CD14-positive monocyte (primary cell): ENCODE results near the gene RSPO4. TPM values are rescaled to one million over a fixed set of nuclear protein-coding genes. Genes with fewer than 3 reads are reported as not detected.
A peak's percentile ranks its signal among the peaks of the same experiment; 100 is the strongest.

Source experiments
- DNase-seq, 3 donors: peaks; one replicate each; pipeline ENCODE4 v3.0.0-alpha.2; 2011 to 2022
- H2AFZ ChIP-seq: 2 replicates; pipeline ENCODE4 v1.6.0; 2012; ENCODE audit warnings: mild to moderate bottlenecking, low read depth, low read length, inconsistent platforms; ENCODE audit not compliant: insufficient read depth, poor library complexity, severe bottlenecking
- H3K27ac ChIP-seq, 2 donors: 1 replicate in 1 of 2; 2 replicates in 1 of 2; pipeline ENCODE4 v1.5.1; 2012 to 2013; ENCODE audit warnings: low read length in 2 of 2, control low read depth in 1 of 2, inconsistent platforms in 1 of 2, low read depth in 1 of 2, mild to moderate bottlenecking in 1 of 2
- H3K27me3 ChIP-seq, 2 donors: one replicate each; pipeline versions ENCODE4 v1.6.0 to v1.6.1; 2011 to 2013; ENCODE audit warnings: low read length in 2 of 2; ENCODE audit not compliant: control insufficient read depth in 2 of 2, insufficient read depth in 2 of 2
- H3K36me3 ChIP-seq, 2 donors: replicated peaks in 1 of 2; 1 replicate in 1 of 2; 2 replicates in 1 of 2; pipeline versions ENCODE4 v1.5.1 to v1.6.1; 2012 to 2013; ENCODE audit warnings: low read length in 2 of 2, control low read depth in 1 of 2, inconsistent platforms in 1 of 2, mild to moderate bottlenecking in 1 of 2; ENCODE audit not compliant: insufficient read depth in 2 of 2, control insufficient read depth in 1 of 2
- H3K4me1 ChIP-seq, 2 donors: 1 replicate in 1 of 2; 2 replicates in 1 of 2; pipeline versions ENCODE4 v1.5.1 to v1.6.1; 2012 to 2013; ENCODE audit warnings: low read length in 2 of 2, control low read depth in 1 of 2, inconsistent platforms in 1 of 2, mild to moderate bottlenecking in 1 of 2, moderate library complexity in 1 of 2; ENCODE audit not compliant: insufficient read depth in 2 of 2, control insufficient read depth in 1 of 2
- H3K4me2 ChIP-seq: replicated peaks from 2 replicates; pipeline ENCODE3; 2012; ENCODE audit warnings: low read length, moderate library complexity, mild to moderate bottlenecking; ENCODE audit not compliant: poor library complexity, severe bottlenecking; ENCODE audit errors: extremely low read depth
- H3K4me3 ChIP-seq, 3 experiments: fragments of 200-600 bp in 1 of 3; sonication (generic) in 1 of 3; replicated peaks in 1 of 3; 1 replicate in 2 of 3; 2 replicates in 1 of 3; pipeline ENCODE4 v1.5.1; 2011 to 2013; ENCODE audit warnings: low read length in 3 of 3, mild to moderate bottlenecking in 3 of 3, control low read depth in 2 of 3, low read depth in 2 of 3, inconsistent platforms in 1 of 3, moderate library complexity in 1 of 3
- H3K79me2 ChIP-seq: 2 replicates; pipeline ENCODE4 v1.6.0; 2012; ENCODE audit warnings: mild to moderate bottlenecking, control low read depth, inconsistent platforms, low read length, moderate library complexity; ENCODE audit not compliant: insufficient read depth
- H3K9ac ChIP-seq: 2 replicates; pipeline ENCODE4 v1.6.0; 2017; ENCODE audit warnings: low read length, mild to moderate bottlenecking; ENCODE audit not compliant: insufficient read depth, poor library complexity, severe bottlenecking
- H3K9me3 ChIP-seq, 2 donors: replicated peaks in 1 of 2; 1 replicate in 1 of 2; 2 replicates in 1 of 2; pipeline versions ENCODE4 v1.5.1 to v1.6.1; 2012 to 2013; ENCODE audit warnings: low read length in 2 of 2, control low read depth in 1 of 2; ENCODE audit not compliant: control insufficient read depth in 1 of 2, insufficient read depth in 1 of 2
- H4K20me1 ChIP-seq: 2 replicates; pipeline ENCODE4 v1.6.0; 2012; ENCODE audit warnings: mild to moderate bottlenecking, low read length, control low read depth, moderate library complexity; ENCODE audit not compliant: insufficient read depth
- H3K27ac Mint-ChIP-seq, 7 donors: one replicate each; pipeline ENCODE4 v1.8.0; 2020; ENCODE audit warnings: mild to moderate bottlenecking in 7 of 7, mixed read lengths in 7 of 7, moderate library complexity in 6 of 7, inconsistent platforms in 2 of 7
- H3K27me3 Mint-ChIP-seq, 3 donors: one replicate each; pipeline ENCODE4 v1.8.0; 2021 to 2022; ENCODE audit warnings: low read depth in 3 of 3, mild to moderate bottlenecking in 3 of 3, mixed read lengths in 3 of 3, moderate library complexity in 3 of 3, inconsistent platforms in 1 of 3
- H3K36me3 Mint-ChIP-seq, 2 donors: one replicate each; pipeline ENCODE4 v1.8.0; 2020; ENCODE audit warnings: mixed read lengths in 2 of 2, inconsistent platforms in 1 of 2, mild to moderate bottlenecking in 1 of 2
- H3K4me1 Mint-ChIP-seq: one replicate; pipeline ENCODE4 v1.8.0; 2020; ENCODE audit warnings: mild to moderate bottlenecking, mixed read lengths
- H3K4me3 Mint-ChIP-seq, 2 donors: one replicate each; pipeline ENCODE4 v1.8.0; 2020; ENCODE audit warnings: mild to moderate bottlenecking in 2 of 2, mixed read lengths in 2 of 2, moderate library complexity in 1 of 2
- H3K9me3 Mint-ChIP-seq, 7 donors: one replicate each; pipeline ENCODE4 v1.8.0; 2020 to 2022; ENCODE audit warnings: mixed read lengths in 7 of 7, mild to moderate bottlenecking in 6 of 7, moderate library complexity in 6 of 7, inconsistent platforms in 2 of 7
- WGBS: methylation state at CpG from one replicate; pipeline ENCODE4 v1.1.5; 2013; ENCODE audit warnings: missing lambda C conversion rate; ENCODE audit not compliant: insufficient coverage; 5-methylcytosine and 5-hydroxymethylcytosine counted together
- intact Hi-C, 2 donors: fragments of 100-400 bp; cut with micrococcal nuclease; formaldehyde crosslinking; loops; one replicate each; pipeline versions ENCODE4 v1.15.0 to v1.15.1; 2023
- polyA plus RNA-seq, 3 donors: library from polyadenylated mRNA; depleted of rRNA in 1 of 3; unstranded in 2 of 3; stranded (reverse) in 1 of 3; fragments of 300-500 nt in 2 of 3; fragments of >200 nt in 1 of 3; fragmentation: Illumina TruSeq in 2 of 3; gene quantifications; 1 replicate in 2 of 3; 2 replicates in 1 of 3; pipeline ENCODE4 v1.2.3, GENCODE V29; 2012 to 2021
- TF ChIP-seq, protein P1 (sequence below): fragments of 200-600 bp; IDR thresholded peaks from one replicate; pipeline ENCODE4 v1.8.0; 2022; ENCODE audit warnings: antibody characterized with exemption, mild to moderate bottlenecking

RSPO4 gene
- polyA plus RNA-seq, 3 donors, result not detected

DNA sequence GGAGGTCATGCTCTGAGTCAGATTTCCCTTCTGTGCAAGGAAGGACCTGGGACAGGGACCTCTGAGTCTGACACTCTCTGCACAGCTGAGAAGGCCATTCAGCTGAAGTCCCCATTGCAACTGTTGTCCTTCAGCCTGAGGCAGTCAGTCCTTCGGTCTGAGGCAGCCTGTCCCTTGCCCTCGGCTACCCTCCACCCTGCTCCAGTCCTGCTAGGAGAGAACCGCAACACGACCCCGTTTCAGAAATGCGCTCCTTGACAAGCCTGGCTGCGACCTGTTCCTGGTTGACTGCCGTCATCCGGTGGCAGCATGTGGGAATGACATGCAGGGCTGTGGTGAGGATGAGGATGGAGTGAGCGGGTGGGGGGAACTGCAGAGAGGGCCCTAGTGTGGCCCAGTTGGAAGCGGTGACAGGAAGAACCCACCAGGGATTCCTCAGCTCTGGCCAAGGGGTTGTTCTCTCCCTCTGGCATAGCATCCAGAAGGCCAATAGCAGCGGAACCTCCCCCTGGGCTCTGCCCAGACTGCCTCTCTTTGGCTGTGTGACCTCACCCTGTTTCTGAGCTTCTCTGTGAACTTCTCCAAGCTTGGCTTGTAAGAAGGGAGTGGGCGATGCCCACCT is 45.7 kb downstream of the RSPO4 start:
- Histone ChIP-seq H3K79me2 (no peaks in the 10 kb centered on the region), H3K4me1 (peaks cover 0 to 2% of the 10 kb centered on the region in 2 donors), H3K4me3 (no peak overlapping the region), H3K27ac (no peak overlapping the region), H3K27me3 (peaks cover 0 to 8% of the 10 kb centered on the region in 2 donors), H3K9ac (no peak overlapping the region), H4K20me1 (no peaks in the 10 kb centered on the region), H3K9me3 (no peaks in the 10 kb centered on the region), H3K36me3 (no peaks in the 10 kb centered on the region), H2AFZ (no peak overlapping the region), H3K4me2 (no peak overlapping the region)
- intact Hi-C loops, result loop anchor here (1.0 to 10.0 kb wide), 3 partner anchors 72 to 256 kb away; no protein-coding TSS in a partner anchor
- TF ChIP-seq, protein P1, sequence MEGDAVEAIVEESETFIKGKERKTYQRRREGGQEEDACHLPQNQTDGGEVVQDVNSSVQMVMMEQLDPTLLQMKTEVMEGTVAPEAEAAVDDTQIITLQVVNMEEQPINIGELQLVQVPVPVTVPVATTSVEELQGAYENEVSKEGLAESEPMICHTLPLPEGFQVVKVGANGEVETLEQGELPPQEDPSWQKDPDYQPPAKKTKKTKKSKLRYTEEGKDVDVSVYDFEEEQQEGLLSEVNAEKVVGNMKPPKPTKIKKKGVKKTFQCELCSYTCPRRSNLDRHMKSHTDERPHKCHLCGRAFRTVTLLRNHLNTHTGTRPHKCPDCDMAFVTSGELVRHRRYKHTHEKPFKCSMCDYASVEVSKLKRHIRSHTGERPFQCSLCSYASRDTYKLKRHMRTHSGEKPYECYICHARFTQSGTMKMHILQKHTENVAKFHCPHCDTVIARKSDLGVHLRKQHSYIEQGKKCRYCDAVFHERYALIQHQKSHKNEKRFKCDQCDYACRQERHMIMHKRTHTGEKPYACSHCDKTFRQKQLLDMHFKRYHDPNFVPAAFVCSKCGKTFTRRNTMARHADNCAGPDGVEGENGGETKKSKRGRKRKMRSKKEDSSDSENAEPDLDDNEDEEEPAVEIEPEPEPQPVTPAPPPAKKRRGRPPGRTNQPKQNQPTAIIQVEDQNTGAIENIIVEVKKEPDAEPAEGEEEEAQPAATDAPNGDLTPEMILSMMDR, result peak; percentile 99
- peaks cover 0 to 3% (median 0%) of the 10 kb centered on the region in 7 donors for H3K9me3 Mint-ChIP-seq
- H3K4me3 Mint-ChIP-seq, result peak overlapping the region in 1 of 2 donors; percentile 42
- no peaks in the 10 kb centered on the region for H3K36me3 Mint-ChIP-seq
- H3K4me1 Mint-ChIP-seq, result peaks cover 5% of the 10 kb centered on the region
- DNase-seq, result peak; percentile 36 to 71 (median 58)
- H3K27ac Mint-ChIP-seq, result no peak overlapping the region
- WGBS, result 11% methylated on average over 10 of the region's 13 CpGs
- peaks cover 23 to 41% (median 39%) of the 10 kb centered on the region in 3 donors for H3K27me3 Mint-ChIP-seq

DNA sequence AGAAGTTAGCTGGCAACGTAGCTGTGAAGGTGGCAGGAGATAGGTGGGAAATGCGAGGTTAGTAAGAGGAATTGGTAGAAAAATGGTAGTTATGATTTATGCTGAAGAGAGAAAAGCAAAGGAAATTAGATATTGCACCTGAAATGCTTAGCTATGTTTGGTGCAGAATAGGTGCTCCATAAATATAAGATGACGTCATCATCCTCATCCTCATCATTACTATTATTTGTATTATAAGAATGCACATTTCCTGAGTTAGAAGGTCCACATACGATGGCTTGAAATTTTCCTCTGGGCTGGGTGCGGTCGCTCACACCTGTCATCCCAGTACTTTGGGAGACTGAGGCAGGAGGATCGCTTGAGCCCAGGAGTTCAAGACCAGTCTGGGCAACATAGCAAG is 46.5 kb downstream of the RSPO4 start:
- Histone ChIP-seq H2AFZ (no peak overlapping the region), H3K27me3 (peaks cover 0 to 8% of the 10 kb centered on the region in 2 donors), H3K4me1 (peaks cover 0 to 2% of the 10 kb centered on the region in 2 donors), H3K4me3 (no peak overlapping the region), H3K79me2 (no peaks in the 10 kb centered on the region), H3K4me2 (no peak overlapping the region), H4K20me1 (no peaks in the 10 kb centered on the region), H3K9me3 (no peaks in the 10 kb centered on the region), H3K36me3 (no peaks in the 10 kb centered on the region), H3K9ac (no peak overlapping the region), H3K27ac (no peak overlapping the region)
- H3K27me3 Mint-ChIP-seq, result peaks cover 19 to 41% (median 39%) of the 10 kb centered on the region in 3 donors
- intact Hi-C loops, result loop anchor here (1.0 to 10.0 kb wide), 3 partner anchors 71 to 257 kb away; no protein-coding TSS in a partner anchor
- H3K27ac Mint-ChIP-seq, result no peak overlapping the region
- peaks cover 5% of the 10 kb centered on the region for H3K4me1 Mint-ChIP-seq
- H3K4me3 Mint-ChIP-seq, result peak overlapping the region in 1 of 2 donors; percentile 30
- DNase-seq, result no peak
- TF ChIP-seq, protein P1, result no peak
- WGBS, result 75% methylated on average over 2 of the region's 7 CpGs
- peaks cover 0 to 3% (median 0%) of the 10 kb centered on the region in 7 donors for H3K9me3 Mint-ChIP-seq
- no peaks in the 10 kb centered on the region for H3K36me3 Mint-ChIP-seq
